GM18499 (cell line): Measurements from ENCODE around the gene VAPA.

ENCODE experiments used
- ATAC-seq: cut with Tn5 transposase; IDR thresholded peaks from one replicate; pipeline ENCODE4 v1.9.1; 2021; ENCODE audit warnings: moderate number of reproducible peaks; ENCODE audit not compliant: insufficient read depth, unreplicated experiment

Gene VAPA, protein sequence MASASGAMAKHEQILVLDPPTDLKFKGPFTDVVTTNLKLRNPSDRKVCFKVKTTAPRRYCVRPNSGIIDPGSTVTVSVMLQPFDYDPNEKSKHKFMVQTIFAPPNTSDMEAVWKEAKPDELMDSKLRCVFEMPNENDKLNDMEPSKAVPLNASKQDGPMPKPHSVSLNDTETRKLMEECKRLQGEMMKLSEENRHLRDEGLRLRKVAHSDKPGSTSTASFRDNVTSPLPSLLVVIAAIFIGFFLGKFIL

GRCh38 chr18:9913526-9914333, at the start of gene VAPA:
TSS of gene VAPA (plus strand) at chr18:9914016. CDS start at chr18:9914257, 241 bp downstream.
- peak; percentile 78 for ATAC-seq

- no peak for ATAC-seq
Measured at GRCh38 chr18:9865764-9866490, 47.9 kb upstream of the VAPA start.

- no peak for ATAC-seq
Measured at GRCh38 chr18:9866627-9867026, 47.2 kb upstream of the VAPA start.

- no peak for ATAC-seq
Measured at GRCh38 chr18:9867071-9867594, 46.7 kb upstream of the VAPA start.

DNA sequence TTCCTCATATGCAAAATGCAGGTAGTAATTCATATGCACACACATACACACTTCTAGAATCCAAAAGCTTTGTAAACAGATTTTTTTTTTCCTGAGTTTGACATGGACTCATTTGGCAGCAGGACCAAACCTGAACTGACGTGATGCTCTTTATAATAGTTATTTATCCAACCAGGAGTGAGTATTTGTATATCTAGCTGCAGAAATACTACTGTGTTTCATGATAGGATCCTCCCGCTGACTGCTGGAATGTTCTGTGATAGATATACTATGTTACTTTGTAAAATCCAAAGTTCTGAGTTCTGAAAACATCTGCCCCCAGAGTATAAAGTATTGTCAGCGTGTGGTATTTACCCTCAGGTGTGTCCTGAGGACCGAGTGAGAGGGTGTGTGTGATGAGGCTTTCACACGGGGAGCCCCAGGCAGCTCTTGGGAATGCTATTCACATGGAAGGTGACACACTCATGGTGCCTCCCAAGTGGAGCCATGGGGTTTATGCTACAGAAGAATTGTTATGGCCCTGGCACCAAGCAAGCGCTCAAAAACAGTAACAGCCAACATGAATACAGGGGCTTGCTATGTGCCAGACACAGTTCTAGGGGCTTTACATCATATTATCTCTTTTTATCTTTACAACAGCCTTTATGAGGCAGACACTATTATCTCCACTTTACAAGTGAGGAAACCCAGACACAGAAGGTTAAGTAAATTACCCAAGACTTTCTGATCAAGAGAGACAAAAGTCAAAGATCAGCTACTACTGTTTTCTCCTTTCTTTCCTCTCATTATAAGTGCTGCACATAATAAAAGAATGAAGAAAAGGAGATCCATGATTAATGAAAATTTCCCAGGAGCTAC, 44.7 kb upstream of the VAPA start:
- no peak for ATAC-seq

DNA sequence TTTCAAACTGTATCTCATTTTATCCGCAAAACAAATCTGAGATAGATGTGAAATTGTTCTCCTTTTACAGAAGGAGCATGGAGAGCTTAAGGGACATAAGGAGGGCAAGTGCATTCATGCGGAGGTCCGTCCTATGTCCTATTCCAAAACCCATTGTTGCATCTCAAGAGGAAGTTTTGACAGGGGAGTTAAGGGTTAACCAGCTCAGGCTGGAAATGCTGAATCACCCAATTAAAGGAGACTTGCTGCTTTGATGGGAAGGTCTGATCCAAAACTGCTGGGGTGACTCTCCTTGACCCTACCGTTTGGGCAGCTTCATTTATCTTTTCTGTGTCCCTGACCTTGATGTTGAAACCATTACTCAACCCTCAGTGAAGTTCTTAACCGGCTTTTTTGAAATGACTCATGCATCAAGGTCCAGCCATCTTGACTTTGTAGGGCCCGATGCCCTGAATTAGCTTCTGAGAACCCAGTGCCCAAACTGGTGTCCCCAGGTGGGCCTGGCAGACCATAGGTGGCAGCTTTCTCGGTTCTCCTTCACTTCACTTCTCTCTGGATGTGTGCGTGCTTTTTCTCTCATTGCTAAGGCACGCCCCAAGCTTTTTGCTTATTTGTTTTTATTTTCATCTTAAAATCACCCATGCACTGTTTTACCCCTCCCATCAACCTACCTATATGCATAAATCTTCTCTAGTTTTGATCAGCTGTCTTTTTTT, 43.9 kb upstream of the VAPA start:
- ATAC-seq, result peak; percentile 78

- ATAC-seq, result no peak
Measured at GRCh38 chr18:9870431-9871008, 43.3 kb upstream of the VAPA start.

DNA sequence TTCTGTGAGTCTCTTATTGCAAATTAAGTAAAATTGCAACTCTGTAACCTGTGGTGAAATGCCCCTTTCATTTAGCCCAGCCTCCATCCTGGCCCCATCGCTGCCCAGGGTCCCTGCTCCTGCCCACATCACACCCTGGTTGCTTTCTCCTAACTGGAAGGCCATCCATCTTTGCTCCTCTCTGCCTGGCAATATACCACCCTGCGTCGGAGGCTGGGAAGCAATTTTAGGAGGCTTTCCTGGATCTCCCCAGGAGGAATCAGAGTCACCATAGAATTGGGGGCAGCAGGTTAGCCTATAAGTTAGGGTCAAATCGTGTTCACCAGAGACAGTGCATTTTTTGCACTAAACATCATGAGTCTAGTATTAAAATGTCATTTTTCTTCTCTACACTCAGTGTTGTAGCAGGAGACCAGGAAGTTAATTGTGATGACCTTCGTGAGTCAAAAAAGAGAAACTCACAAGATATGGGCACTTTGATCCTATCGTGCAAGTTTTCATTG, 42.5 kb upstream of the VAPA start:
- no peak for ATAC-seq

- ATAC-seq, result no peak
Measured at GRCh38 chr18:9872823-9873222, 41.0 kb upstream of the VAPA start.

DNA sequence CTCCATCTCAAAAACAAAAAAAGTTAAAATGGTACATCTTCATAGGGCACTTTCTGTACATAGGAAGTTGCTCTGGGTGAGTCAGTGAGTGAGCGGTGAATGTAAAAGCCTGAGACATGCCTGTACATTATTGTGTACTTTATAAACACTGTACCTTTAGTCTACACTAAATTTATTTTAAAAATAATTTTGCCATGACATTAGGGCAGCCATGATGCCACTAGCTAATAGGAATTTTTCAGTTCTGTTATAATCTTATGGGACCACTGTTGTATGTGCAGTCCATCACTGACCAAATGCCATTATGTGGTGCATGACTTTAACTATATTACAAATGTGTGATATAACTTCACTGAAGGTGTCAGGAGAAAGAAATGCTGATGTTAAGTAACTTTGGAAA, 39.1 kb upstream of the VAPA start:
- no peak for ATAC-seq

DNA sequence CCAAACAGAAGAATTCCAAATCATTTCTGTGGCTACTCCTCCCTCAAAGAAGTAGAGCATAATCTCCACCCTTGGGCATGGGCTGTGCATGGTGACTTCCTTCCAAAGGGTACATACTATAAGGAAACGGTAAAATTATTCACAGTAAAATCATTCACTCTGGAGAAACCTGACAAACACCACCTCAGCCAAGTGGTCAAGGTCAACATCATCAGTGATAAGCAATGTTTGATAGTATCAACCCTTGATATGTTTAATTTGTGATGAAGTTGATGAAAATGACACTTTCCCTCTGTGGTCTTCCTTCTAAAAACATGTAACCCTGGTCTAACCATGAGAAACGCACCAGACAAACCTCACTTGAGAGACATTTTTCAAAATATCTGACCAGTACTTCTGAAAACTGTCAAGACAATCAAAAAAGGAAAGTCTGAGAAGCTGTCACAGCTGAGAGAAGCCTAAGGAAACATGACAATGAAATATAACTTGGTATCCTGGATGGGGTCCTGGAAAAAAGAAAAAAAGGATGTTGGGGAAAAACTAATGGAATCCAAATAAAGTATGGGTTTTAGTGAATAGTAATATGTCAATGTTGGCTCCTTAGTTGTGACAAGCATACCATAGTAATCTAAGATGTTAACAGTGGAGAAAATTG, 37.5 kb upstream of the VAPA start:
- ATAC-seq, result no peak

GRCh38 chr18:9876867-9877654, 36.8 kb upstream of the VAPA start:
- ATAC-seq, result no peak

GRCh38 chr18:9877655-9878014, 36.2 kb upstream of the VAPA start:
- no peak for ATAC-seq

- no peak for ATAC-seq
Measured at GRCh38 chr18:9878095-9878494, 35.7 kb upstream of the VAPA start.

DNA sequence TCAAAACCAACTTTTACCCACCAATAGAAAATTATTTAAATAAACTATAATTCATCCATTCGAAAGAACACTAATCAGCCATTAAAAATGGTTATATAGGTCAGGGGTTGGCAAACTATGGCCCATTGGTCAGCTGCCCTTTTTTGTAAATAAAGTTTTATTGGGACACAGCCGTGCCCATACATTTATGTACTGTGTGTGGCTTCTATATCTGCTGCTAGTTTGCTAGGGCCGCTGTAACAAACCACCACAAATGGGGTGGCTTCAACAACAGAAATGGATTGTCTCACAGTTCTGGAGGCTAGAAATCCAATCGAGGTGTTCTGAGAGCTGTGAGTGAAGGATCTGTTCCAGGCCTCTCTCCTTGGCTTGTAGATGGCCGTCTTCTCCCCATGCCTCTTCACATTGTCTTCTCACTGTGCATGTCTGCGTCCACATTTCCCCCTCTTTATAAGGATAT, 35.0 kb upstream of the VAPA start:
- ATAC-seq, result no peak

GRCh38 chr18:9884090-9884489, 29.7 kb upstream of the VAPA start:
- ATAC-seq, result no peak

DNA sequence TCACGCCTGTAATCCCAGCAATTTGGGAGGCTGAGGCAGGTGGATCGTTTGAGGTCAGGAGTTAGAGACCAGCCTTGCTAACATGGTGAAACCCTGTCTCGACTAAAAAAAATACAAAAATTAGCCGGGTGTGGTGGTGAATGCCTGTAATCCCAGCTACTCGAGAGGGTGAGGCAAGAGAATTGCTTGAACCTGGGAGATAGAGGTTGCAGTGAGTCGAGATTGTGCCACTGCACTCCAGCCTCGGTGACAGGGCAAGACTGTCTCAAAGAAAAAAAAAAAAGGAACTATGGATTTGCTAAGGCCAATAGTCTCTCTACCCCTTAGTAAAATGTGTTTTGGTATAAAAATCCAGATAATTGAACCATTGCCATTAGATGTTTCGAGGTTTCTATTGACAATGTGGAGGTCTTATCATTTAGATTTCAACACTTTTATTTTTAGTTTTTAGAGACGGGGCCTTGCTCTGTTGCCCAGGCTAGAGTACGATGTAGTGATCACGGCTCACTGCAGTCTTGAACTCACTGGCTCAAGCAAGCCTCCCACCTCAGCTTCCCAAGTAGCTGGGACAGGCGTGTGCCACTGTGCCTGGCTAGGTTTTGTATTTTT, 29.2 kb upstream of the VAPA start:
- no peak for ATAC-seq
